Ascending aorta (tissue), 2 donors: ENCODE data around the gene LIPE. TPM values are rescaled to one million over a fixed set of nuclear protein-coding genes. Genes with fewer than 3 reads are reported as not detected.
A peak's percentile ranks its signal among the peaks of the same experiment; 100 is the strongest.

ENCODE experiments used
- DNase-seq, 2 donors: peaks; one replicate each; pipeline ENCODE4 v3.0.0-alpha.2; 2019; ENCODE audit warnings: low spot score in 2 of 2
- H3K27ac ChIP-seq, 2 donors: fragments of 200-600 bp; sonication (generic); one replicate each; pipeline ENCODE4 v1.5.1; 2016 to 2017; ENCODE audit warnings: mild to moderate bottlenecking in 1 of 2
- H3K27me3 ChIP-seq: fragments of 200-600 bp; sonication (generic); one replicate; pipeline ENCODE4 v1.5.1; 2017
- H3K36me3 ChIP-seq, 2 donors: fragments of 200-600 bp; sonication (generic); one replicate each; pipeline ENCODE4 v1.5.1; 2016
- H3K4me1 ChIP-seq, 2 donors: fragments of 200-600 bp; sonication (generic); one replicate each; pipeline ENCODE4 v1.5.1; 2016 to 2017; ENCODE audit warnings: mild to moderate bottlenecking in 1 of 2
- H3K4me3 ChIP-seq, 2 donors: fragments of 200-600 bp; sonication (generic); one replicate each; pipeline ENCODE4 v1.5.1; 2016 to 2017; ENCODE audit warnings: mild to moderate bottlenecking in 1 of 2
- H3K9me3 ChIP-seq, 2 donors: fragments of 200-600 bp; sonication (generic); one replicate each; pipeline ENCODE4 v1.5.1; 2016
- intact Hi-C: fragments of 100-400 bp; cut with DNase I; formaldehyde crosslinking; loops from one replicate; pipeline ENCODE4 v1.15.1; 2023
- total RNA-seq: library from RNA; depleted of rRNA; stranded (reverse); fragments of >200 nt; gene quantifications from one replicate; pipeline ENCODE4 v1.1.0, GENCODE V29; 2016
- TF ChIP-seq, protein P1 (sequence below), 3 experiments: fragments of 200-600 bp in 2 of 3; fragments of 450-650 bp in 1 of 3; sonication (generic) in 2 of 3; IDR thresholded peaks; one replicate each; pipeline ENCODE4 v1.5.1; 2016 to 2019; ENCODE audit warnings: antibody characterized with exemption in 3 of 3, mild to moderate bottlenecking in 1 of 3, moderate library complexity in 1 of 3

LIPE gene
- total RNA-seq, 1 donor from 2014 or later, result 102 TPM

DNA sequence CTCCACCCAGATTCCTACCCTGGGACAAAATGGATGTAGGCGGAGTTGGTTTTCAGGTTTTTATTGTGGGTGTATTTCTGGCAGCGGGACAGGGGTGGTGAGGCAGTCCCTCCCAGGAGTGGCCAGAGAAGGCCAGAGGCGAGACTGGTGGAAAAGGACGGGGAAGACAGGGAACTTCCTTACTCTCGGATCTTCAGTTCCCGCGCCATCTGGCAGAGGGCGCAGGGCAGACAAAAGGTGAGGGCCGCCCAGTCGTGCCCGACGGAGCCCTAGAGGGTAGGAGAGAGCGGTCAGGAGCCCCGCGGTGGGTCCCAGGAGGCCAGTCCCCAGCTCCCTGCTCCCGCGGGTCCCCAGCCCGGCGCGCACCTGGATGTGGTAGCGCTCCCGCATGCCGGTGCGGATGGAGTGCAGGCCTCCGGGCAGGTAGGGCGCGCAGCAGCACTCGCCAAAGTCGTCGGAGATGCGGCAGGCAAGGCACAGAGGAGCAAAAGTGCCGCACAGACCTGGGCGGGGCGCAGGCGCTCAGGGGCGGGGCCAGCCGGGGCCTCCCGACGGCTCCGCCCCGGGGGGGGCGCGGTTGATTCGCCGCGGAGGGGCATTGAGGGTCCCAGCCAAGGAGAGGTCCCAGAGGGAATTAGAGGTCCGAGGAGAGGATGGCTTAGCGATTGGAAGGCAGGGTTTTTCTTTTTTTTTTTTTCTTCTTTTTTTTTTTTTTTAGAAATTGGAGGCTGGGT lies 40.0 kb downstream of the LIPE start:
- TF ChIP-seq, protein P1, sequence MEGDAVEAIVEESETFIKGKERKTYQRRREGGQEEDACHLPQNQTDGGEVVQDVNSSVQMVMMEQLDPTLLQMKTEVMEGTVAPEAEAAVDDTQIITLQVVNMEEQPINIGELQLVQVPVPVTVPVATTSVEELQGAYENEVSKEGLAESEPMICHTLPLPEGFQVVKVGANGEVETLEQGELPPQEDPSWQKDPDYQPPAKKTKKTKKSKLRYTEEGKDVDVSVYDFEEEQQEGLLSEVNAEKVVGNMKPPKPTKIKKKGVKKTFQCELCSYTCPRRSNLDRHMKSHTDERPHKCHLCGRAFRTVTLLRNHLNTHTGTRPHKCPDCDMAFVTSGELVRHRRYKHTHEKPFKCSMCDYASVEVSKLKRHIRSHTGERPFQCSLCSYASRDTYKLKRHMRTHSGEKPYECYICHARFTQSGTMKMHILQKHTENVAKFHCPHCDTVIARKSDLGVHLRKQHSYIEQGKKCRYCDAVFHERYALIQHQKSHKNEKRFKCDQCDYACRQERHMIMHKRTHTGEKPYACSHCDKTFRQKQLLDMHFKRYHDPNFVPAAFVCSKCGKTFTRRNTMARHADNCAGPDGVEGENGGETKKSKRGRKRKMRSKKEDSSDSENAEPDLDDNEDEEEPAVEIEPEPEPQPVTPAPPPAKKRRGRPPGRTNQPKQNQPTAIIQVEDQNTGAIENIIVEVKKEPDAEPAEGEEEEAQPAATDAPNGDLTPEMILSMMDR (IDR thresholded peaks at IDR 0.05), result peak in 2 of 3 experiments; percentile 23 to 41
- Histone ChIP-seq H3K27me3 (peaks cover 19% of the 10 kb centered on the region), H3K9me3 (no peaks in the 10 kb centered on the region), H3K36me3 (no peaks in the 10 kb centered on the region), H3K27ac (no peak overlapping the region), H3K4me1 (peaks cover 0 to 6% of the 10 kb centered on the region in 2 donors), H3K4me3 (peak overlapping the region; percentile 39 to 50)
- intact Hi-C loops, result no loop called here
- peak in 1 of 2 donors; percentile 71 for DNase-seq

DNA sequence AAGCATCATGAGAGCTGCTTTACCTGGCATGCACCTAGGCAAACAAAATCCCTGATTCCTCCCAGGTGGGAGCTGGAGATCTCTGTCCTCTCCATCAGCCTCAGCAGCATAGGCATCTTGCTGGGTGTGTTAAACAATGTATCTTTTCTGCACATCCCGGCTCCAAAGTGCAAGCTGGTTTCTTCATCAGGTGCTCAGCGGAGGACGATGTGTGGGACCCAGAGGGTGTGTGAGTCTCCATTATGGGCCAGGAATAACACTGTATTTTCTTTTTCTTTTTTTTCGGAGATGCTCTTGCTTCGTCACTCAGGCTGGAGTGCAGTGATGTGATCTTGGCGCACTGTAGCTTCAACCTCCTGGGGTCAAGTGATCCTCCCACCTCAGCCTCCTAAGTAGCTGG lies 47.0 kb downstream of the LIPE start:
- TF ChIP-seq, protein P1 (IDR thresholded peaks at IDR 0.05), result no peak
- H3K27me3 ChIP-seq, result no peaks in the 10 kb centered on the region
- no peaks in the 10 kb centered on the region for H3K9me3 ChIP-seq
- H3K36me3 ChIP-seq, result peaks cover 8 to 15% of the 10 kb centered on the region in 2 donors
- intact Hi-C loops, result no loop called here
- no peak for DNase-seq
- no peak overlapping the region for H3K27ac ChIP-seq
- no peaks in the 10 kb centered on the region for H3K4me1 ChIP-seq
- no peak overlapping the region for H3K4me3 ChIP-seq

- Histone ChIP-seq H3K36me3 (peaks cover 8 to 22% of the 10 kb centered on the region in 2 donors), H3K4me3 (no peak overlapping the region)
- intact Hi-C loops, result no loop called here
These were observed 48.7 kb downstream of the LIPE start for GRCh38 chr19:42378225-42379215.

DNA sequence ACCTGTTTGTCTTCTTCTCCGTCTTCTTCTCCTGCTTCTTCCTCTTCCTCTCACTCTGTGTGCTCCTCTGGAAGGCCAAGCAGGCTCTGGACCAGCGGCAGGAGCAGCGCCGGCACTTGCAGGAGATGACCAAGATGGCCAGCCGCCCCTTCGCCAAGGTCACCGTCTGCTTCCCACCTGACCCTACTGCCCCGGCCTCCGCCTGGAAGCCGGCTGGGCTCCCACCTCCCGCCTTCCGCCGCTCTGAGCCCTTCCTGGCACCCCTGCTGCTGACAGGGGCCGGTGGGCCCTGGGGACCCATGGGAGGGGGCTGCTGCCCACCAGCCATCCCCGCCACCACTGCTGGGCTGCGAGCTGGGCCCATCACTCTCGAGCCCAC lies 51.0 kb downstream of the LIPE start:
- Histone ChIP-seq H3K27me3 (no peaks in the 10 kb centered on the region), H3K36me3 (peaks cover 8 to 26% of the 10 kb centered on the region in 2 donors), H3K4me1 (no peaks in the 10 kb centered on the region), H3K4me3 (no peak overlapping the region), H3K9me3 (no peaks in the 10 kb centered on the region), H3K27ac (no peak overlapping the region)
- intact Hi-C loops, result no loop called here
- DNase-seq, result no peak
- TF ChIP-seq, protein P1 (IDR thresholded peaks at IDR 0.05), result no peak

More at GRCh38 chr19:42378225-42379215, 48.7 kb downstream of the LIPE start:
- Histone ChIP-seq H3K9me3 (no peaks in the 10 kb centered on the region), H3K4me1 (no peaks in the 10 kb centered on the region), H3K27ac (no peak overlapping the region), H3K27me3 (no peaks in the 10 kb centered on the region)
- no peak for DNase-seq
- TF ChIP-seq, protein P1 (IDR thresholded peaks at IDR 0.05), result no peak

DNA sequence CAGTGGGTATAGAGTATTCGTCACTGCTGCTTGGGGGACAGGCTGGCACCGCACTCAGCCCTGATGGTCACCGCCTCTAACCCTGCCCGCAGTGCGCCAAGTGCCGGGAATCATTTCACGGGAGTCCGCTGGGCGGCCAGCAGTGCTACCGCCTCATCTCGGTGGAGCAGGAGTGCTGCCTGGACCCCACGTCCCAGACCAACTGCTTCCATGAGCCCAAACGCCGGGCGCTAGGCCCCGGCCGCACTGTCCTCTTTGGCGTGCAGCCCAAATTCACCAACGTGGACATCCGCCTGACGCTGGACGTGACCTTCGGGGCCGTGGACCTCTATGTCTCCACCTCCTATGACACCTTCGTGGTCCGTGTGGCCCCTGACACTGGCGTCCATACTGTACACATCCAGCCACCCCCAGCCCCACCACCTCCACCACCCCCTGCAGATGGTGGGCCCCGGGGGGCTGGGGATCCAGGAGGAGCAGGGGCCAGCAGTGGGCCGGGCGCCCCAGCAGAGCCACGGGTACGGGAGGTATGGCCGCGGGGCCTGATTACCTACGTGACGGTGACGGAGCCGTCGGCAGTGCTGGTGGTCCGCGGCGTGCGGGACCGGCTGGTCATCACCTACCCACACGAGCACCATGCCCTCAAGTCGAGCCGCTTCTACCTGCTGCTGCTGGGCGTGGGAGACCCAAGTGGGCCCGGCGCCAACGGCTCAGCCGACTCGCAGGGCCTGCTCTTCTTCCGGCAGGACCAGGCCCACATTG lies 51.6 kb downstream of the LIPE start:
- H3K4me1 ChIP-seq, result no peaks in the 10 kb centered on the region
- H3K27me3 ChIP-seq, result no peaks in the 10 kb centered on the region
- no peak for DNase-seq
- peaks cover 8 to 26% of the 10 kb centered on the region in 2 donors for H3K36me3 ChIP-seq
- intact Hi-C loops, result no loop called here
- TF ChIP-seq, protein P1 (IDR thresholded peaks at IDR 0.05), result no peak
- no peak overlapping the region for H3K4me3 ChIP-seq
- no peaks in the 10 kb centered on the region for H3K9me3 ChIP-seq
- H3K27ac ChIP-seq, result no peak overlapping the region
